Type B pancreatic cell (in vitro differentiated cells): Measurements from ENCODE around the gene SNCG. TPM values are rescaled to one million over a fixed set of nuclear protein-coding genes. Genes with fewer than 3 reads are reported as not detected.

Experiments
- DNase-seq: peaks from one replicate; pipeline ENCODE4 v3.0.0; 2021; ENCODE audit warnings: mixed read lengths; ENCODE audit not compliant: unreplicated experiment; ENCODE audit errors: extremely low spot score
- H3K27ac Mint-ChIP-seq: 2 replicates; pipeline ENCODE4 v1.8.0; 2021; ENCODE audit warnings: mild to moderate bottlenecking, mixed read lengths
- H3K27me3 Mint-ChIP-seq: 2 replicates; pipeline ENCODE4 v1.8.0; 2021; ENCODE audit warnings: mixed read lengths
- H3K36me3 Mint-ChIP-seq: 2 replicates; pipeline ENCODE4 v1.8.0; 2021; ENCODE audit warnings: mixed read lengths
- H3K4me1 Mint-ChIP-seq: one replicate; pipeline ENCODE4 v1.8.0; 2021; ENCODE audit warnings: mixed read lengths; ENCODE audit not compliant: unreplicated experiment
- H3K4me3 Mint-ChIP-seq: 2 replicates; pipeline ENCODE4 v1.8.0; 2021; ENCODE audit warnings: mild to moderate bottlenecking, mixed read lengths
- H3K9me3 Mint-ChIP-seq: 2 replicates; pipeline ENCODE4 v1.8.0; 2021; ENCODE audit warnings: mixed read lengths
- total RNA-seq: library from RNA; stranded (reverse); gene quantifications from 2 replicates; pipeline ENCODE4 v1.2.1, GENCODE V29; 2021; ENCODE audit warnings: low replicate concordance
- TF ChIP-seq, protein P1 (sequence below): fragments of 200-600 bp; sonication (generic); conservative IDR thresholded peaks from 2 replicates; pipeline ENCODE4 v1.5.0; 2021; ENCODE audit warnings: antibody characterized with exemption, mild to moderate bottlenecking

The SNCG gene
- total RNA-seq, 1 donor from 2014 or later, result 60.4 TPM

DNA sequence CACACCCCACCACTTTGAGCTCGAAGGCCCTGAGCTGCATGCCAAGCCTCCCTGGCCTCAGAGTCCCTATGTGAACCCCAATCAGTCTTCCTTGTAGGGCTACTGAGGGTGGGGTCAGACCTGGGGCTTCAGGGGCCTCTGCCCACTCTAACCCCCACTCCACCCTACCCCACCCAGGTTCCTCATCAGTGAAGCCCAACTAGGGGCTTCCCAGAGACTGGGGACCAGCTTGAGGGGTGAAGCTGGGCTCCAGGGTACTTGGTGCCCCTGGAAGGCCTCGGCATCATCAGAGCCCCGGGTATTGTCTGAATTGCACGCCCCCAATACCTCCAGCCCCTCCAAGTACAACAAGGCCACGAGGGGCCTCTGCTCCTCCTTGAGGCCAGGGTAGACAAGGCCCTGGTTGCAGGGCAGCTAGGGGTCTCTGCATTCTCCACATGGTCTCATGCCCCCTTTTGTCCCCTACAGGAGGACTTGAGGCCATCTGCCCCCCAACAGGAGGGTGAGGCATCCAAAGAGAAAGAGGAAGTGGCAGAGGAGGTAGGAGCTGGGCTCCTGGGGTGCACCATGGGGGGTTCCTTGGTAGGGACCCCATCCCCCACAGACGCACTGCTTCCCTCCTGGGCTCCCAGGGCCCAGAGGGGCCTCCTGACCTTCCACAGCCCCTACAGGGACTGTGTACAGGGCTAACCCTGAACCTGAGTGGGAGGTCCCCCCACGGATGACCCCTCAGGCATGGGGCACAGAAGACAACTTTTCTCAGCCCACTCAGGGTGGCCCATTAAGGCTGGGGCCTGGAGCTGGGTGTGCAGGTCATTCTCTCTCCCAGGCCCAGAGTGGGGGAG, 4.0 kb downstream of the SNCG start:
- H3K4me3 Mint-ChIP-seq, result no peak overlapping the region
- no peak overlapping the region for H3K27ac Mint-ChIP-seq
- no peaks in the 10 kb centered on the region for H3K9me3 Mint-ChIP-seq
- TF ChIP-seq, protein P1, sequence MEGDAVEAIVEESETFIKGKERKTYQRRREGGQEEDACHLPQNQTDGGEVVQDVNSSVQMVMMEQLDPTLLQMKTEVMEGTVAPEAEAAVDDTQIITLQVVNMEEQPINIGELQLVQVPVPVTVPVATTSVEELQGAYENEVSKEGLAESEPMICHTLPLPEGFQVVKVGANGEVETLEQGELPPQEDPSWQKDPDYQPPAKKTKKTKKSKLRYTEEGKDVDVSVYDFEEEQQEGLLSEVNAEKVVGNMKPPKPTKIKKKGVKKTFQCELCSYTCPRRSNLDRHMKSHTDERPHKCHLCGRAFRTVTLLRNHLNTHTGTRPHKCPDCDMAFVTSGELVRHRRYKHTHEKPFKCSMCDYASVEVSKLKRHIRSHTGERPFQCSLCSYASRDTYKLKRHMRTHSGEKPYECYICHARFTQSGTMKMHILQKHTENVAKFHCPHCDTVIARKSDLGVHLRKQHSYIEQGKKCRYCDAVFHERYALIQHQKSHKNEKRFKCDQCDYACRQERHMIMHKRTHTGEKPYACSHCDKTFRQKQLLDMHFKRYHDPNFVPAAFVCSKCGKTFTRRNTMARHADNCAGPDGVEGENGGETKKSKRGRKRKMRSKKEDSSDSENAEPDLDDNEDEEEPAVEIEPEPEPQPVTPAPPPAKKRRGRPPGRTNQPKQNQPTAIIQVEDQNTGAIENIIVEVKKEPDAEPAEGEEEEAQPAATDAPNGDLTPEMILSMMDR, result no peak
- H3K36me3 Mint-ChIP-seq, result peaks cover 3% of the 10 kb centered on the region
- peaks cover 28% of the 10 kb centered on the region for H3K4me1 Mint-ChIP-seq
- peak; percentile 62 for DNase-seq
- no peaks in the 10 kb centered on the region for H3K27me3 Mint-ChIP-seq

DNA sequence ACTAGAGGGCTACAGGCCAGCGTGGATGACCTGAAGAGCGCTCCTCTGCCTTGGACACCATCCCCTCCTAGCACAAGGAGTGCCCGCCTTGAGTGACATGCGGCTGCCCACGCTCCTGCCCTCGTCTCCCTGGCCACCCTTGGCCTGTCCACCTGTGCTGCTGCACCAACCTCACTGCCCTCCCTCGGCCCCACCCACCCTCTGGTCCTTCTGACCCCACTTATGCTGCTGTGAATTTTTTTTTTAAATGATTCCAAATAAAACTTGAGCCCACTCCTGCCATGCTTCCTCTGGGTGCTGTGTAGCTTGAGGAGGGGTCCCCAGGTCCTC, 4.5 kb downstream of the SNCG start:
- no peak for DNase-seq
- H3K4me3 Mint-ChIP-seq, result no peak overlapping the region
- H3K36me3 Mint-ChIP-seq, result peaks cover 3% of the 10 kb centered on the region
- no peaks in the 10 kb centered on the region for H3K27me3 Mint-ChIP-seq
- TF ChIP-seq, protein P1, result no peak
- H3K27ac Mint-ChIP-seq, result no peak overlapping the region
- H3K4me1 Mint-ChIP-seq, result peaks cover 32% of the 10 kb centered on the region
- H3K9me3 Mint-ChIP-seq, result no peaks in the 10 kb centered on the region

DNA sequence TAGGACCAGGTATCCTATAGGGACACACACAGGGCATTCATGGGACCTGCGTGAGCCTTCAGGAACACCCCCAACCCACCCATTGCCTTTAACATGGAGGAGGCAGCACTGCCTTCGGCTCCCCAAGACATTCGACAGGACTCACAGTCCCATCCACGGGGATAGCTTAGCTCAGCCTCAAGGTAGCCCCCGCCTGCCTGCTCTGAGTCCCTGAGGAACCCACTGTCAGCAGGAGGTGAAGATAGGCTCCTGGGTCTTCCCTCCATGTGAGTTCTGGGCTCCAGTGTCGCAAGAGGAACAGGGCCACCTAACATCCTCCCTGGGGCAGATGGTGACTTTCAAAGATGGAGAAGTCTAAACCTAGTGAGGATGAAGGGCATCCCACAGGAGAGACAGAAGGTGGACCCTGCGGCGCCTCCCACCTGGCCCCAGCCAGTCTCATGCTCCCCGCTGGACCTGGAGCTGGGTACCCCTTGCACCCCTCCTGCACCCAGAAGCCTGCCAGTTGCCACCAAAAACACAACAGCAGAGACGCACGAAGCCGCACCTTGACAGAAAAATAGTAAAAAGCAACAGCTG, 5.0 kb downstream of the SNCG start:
- Mint-ChIP-seq H3K27me3 (no peaks in the 10 kb centered on the region), H3K4me1 (peaks cover 31% of the 10 kb centered on the region), H3K36me3 (peaks cover 3% of the 10 kb centered on the region), H3K9me3 (no peaks in the 10 kb centered on the region), H3K4me3 (no peak overlapping the region), H3K27ac (no peak overlapping the region)
- peak; percentile 55 for DNase-seq
- TF ChIP-seq, protein P1, result no peak

DNA sequence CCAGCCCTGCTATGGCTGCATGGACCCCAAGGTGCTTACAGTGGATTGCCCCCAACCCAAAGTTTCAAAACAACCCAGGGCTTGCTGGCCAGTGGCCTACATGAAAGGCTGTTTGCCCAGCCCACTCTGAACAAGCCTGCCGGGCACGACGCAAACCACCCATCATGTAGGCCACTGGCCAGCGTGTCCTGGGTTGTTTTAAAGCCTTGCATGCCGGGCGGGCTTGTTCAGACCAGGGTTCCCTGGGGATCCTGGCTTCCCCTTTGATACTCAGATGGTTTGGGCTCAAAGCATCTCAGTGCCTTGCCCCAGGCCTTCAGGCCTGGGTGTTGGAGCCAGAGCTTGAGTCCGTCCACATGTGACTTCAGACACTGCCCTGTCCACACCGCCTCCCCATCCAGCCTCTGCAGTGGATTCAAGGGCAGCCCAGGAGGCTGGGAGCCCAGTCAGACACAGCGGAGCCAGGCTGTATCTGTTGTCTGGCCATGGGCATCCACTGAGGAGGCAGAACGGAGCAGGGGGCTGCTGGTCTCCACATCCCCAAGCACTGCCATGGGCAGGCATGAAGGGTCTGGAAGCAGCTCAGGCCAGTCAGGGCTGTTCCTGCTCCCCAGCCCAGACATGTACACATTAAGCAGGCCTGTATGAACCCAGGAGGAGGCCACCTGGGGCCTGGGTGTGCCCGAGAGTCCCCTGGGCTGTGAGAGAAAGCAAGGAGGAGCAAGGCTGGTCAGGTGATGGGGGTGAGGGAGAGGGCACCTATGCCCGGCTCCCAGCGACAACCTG, 5.9 kb downstream of the SNCG start:
- peaks cover 25% of the 10 kb centered on the region for H3K4me1 Mint-ChIP-seq
- no peak overlapping the region for H3K27ac Mint-ChIP-seq
- peak; percentile 62 for DNase-seq
- TF ChIP-seq, protein P1, result no peak
- H3K9me3 Mint-ChIP-seq, result no peaks in the 10 kb centered on the region
- no peaks in the 10 kb centered on the region for H3K27me3 Mint-ChIP-seq
- peaks cover 3% of the 10 kb centered on the region for H3K36me3 Mint-ChIP-seq
- H3K4me3 Mint-ChIP-seq, result no peak overlapping the region

DNA sequence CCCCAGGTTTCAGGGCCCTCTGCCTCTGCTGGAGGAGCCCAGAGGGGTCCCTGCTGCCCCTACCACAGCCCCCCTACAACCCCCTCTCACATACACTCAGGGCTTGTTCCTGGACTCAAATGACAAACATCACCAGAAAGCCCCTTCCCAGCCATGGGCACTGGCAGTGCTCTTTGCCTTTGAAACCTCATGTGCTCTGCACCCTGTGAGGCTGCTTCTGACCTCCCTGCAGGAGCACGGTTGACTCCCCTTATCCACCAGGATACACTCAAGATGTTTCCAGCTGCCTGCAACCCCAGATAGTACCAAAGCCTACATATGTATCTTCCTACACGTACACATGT, 6.4 kb downstream of the SNCG start:
- Mint-ChIP-seq H3K4me1 (peaks cover 23% of the 10 kb centered on the region), H3K36me3 (peaks cover 3% of the 10 kb centered on the region), H3K27ac (peak overlapping the region; percentile 52), H3K4me3 (no peak overlapping the region), H3K9me3 (no peaks in the 10 kb centered on the region), H3K27me3 (no peaks in the 10 kb centered on the region)
- TF ChIP-seq, protein P1, result no peak
- peak; percentile 39 for DNase-seq
